ENCODE measurements around the gene SETX.

GRCh38 chr9:132390966-132391365 is 36.2 kb upstream of the SETX start:
- no peak for TF ChIP-seq CTCF (conservative IDR thresholded peaks at IDR 0.05; ENCODE audit: low read length)
- no peak for TF ChIP-seq EZH2phosphoT487 (IDR thresholded peaks at IDR 0.05; ENCODE audit: borderline replicate concordance, low read depth, low read length)

Measured in OCI-LY7 (cell line).